A549 (cell line): ENCODE measurements around the gene RPL10. TPM values are rescaled to one million over a fixed set of nuclear protein-coding genes. Genes with fewer than 3 reads are reported as not detected.

Experiments used
- ATAC-seq, 2 experiments: fragments of 200-7000 bp in 1 of 2; fragments of >200 bp in 1 of 2; cut with Nextera tagmentation in 1 of 2; cut with Tn5 transposase in 1 of 2; 3 replicates each; pipeline versions ENCODE4 v1.8.0 to v1.9.1; 2018 to 2020; ENCODE audit warnings: mild to moderate bottlenecking in 1 of 2, moderate library complexity in 1 of 2
- CTCF ChIA-PET: fragments of 300-600 bp; sonication (Branson Sonifier 250); formaldehyde crosslinking; extraction: SDS; loops from one replicate; lab custom pipeline; 2021; ENCODE audit warnings: antibody characterized with exemption, inconsistent platforms; lab: Yijun Ruan, JAX
- POLR2A ChIA-PET: fragments of 350-600 bp; formaldehyde crosslinking; extraction: SDS; loops from one replicate; lab custom pipeline; 2021; ENCODE audit warnings: antibody characterized with exemption, inconsistent platforms; lab: Yijun Ruan, JAX
- DNase-seq, 2 experiments: peaks; one replicate each; pipeline versions ENCODE4 v3.0.0 to v3.0.0-alpha.2; 2011 to 2016; ENCODE audit warnings: low read depth in 1 of 2, low spot score in 1 of 2
- FAIRE-seq: peaks from 2 replicates; lab custom pipeline; 2011; peaks lifted over from hg19 to GRCh38; lab: Jason Lieb, UNC
- H3K27ac ChIP-seq, 2 experiments: fragments of >200 bp; sonication (Bioruptor Twin); formaldehyde crosslinking; 3 replicates each; pipeline ENCODE4 v1.5.1; 2016 to 2017
- H3K4me1 ChIP-seq: fragments of >200 bp; sonication (Bioruptor Twin); formaldehyde crosslinking; 3 replicates; pipeline ENCODE4 v1.6.1; 2016
- H3K4me2 ChIP-seq: fragments of >200 bp; sonication (Bioruptor Twin); formaldehyde crosslinking; 3 replicates; pipeline ENCODE4 v1.6.1; 2016
- H3K4me3 ChIP-seq: fragments of >200 bp; sonication (Bioruptor Twin); formaldehyde crosslinking; 3 replicates; pipeline ENCODE4 v1.5.1; 2016
- H3K9me3 ChIP-seq: fragments of >200 bp; sonication (Bioruptor Twin); formaldehyde crosslinking; 3 replicates; pipeline ENCODE4 v1.6.1; 2016
- EHF ChIP-seq: fragments of 250-450 bp; sonication (Bioruptor Pico); IDR thresholded peaks from 2 replicates; pipeline ENCODE4 v1.5.0; 2020; ENCODE audit warnings: mild to moderate bottlenecking
- JUN ChIP-seq, 2 experiments: fragments of >200 bp; sonication (Bioruptor Twin); formaldehyde crosslinking; IDR thresholded peaks; 2 replicates in 1 of 2; 3 replicates in 1 of 2; pipeline ENCODE4 v1.6.1; 2016 to 2017
- NFE2L2 ChIP-seq: fragments of 150-350 bp; conservative IDR thresholded peaks from 2 replicates; pipeline ENCODE4 v1.6.1; 2014; ENCODE audit warnings: low read length
- NR3C1 ChIP-seq: fragments of >200 bp; sonication (Bioruptor Twin); formaldehyde crosslinking; IDR thresholded peaks from 3 replicates; pipeline ENCODE4 v1.6.1; 2017
- PBX3 ChIP-seq: IDR thresholded peaks from 2 replicates; pipeline ENCODE4 v1.6.1; 2012
- PHF8 ChIP-seq: fragments of 200-600 bp; sonication (generic); IDR thresholded peaks from 2 replicates; pipeline ENCODE4 v1.6.1; 2016; ENCODE audit warnings: low read depth, mild to moderate bottlenecking, antibody characterized with exemption, moderate library complexity, borderline replicate concordance
- REST ChIP-seq: fragments of 200-600 bp; sonication (generic); IDR thresholded peaks from 2 replicates; pipeline ENCODE4 v1.6.1; 2016; ENCODE audit warnings: antibody characterized with exemption, mild to moderate bottlenecking, moderate library complexity
- RFX5 ChIP-seq: fragments of 450-650 bp; IDR thresholded peaks from 2 replicates; pipeline ENCODE4 v1.7.1; 2014; ENCODE audit warnings: antibody characterized with exemption, mild to moderate bottlenecking, moderate library complexity
- TFCP2L1 ChIP-seq: fragments of 250-450 bp; sonication (Bioruptor Pico); IDR thresholded peaks from 2 replicates; pipeline ENCODE4 v1.5.0; 2021; ENCODE audit warnings: mild to moderate bottlenecking
- WGBS: methylation state at CpG from one replicate; pipeline ENCODE4 v1.1.6; 2017; ENCODE audit errors: missing lambda C conversion rate; 5-methylcytosine and 5-hydroxymethylcytosine counted together
- polyA plus RNA-seq, 4 experiments: library from polyadenylated mRNA; depleted of rRNA in 3 of 4; stranded (reverse); fragments of >200 nt; fragmentation: RNase III in 1 of 4; extraction: RNeasy Plus Mini Kit Qiagen cat#74134 plus additional on column Dnase treatment in 1 of 4; gene quantifications; 2 replicates in 3 of 4; 3 replicates in 1 of 4; pipeline ENCODE4 v1.2.3, GENCODE V29; 2011 to 2017
- TF ChIP-seq, protein P1 (sequence below): fragments of >200 bp; sonication (Bioruptor Twin); formaldehyde crosslinking; IDR thresholded peaks from 3 replicates; pipeline ENCODE4 v1.6.1; 2016
- TF ChIP-seq, protein P2 (sequence below): fragments of 150-350 bp; IDR thresholded peaks from 2 replicates; pipeline ENCODE4 v1.6.1; 2014; ENCODE audit warnings: low read depth, mild to moderate bottlenecking, low read length

RPL10 gene
- polyA plus RNA-seq, 2 of the 4 experiments (the other 2 are of a cell fraction): 3,216 to 4,804 TPM

- H3K9me3 ChIP-seq: no peaks in the 10 kb centered on the region
- peak overlapping the region in 1 of 2 experiments; percentile 100; a peak in 2 of 6 replicates for H3K27ac ChIP-seq
- peak overlapping the region; percentile 93; the same call in 2 of the 3 replicates for H3K4me2 ChIP-seq
- FAIRE-seq (no peak), ATAC-seq (no peak), DNase-seq (no peak)
- TF ChIP-seq JUN (IDR thresholded peaks at IDR 0.05): no peak
- no peak for TF ChIP-seq EHF (CRISPR knock-in tag)
- no peak for TF ChIP-seq PHF8
- POLR2A ChIA-PET: no interaction called here
- CTCF ChIA-PET: interaction anchor here (0.9 to 2.6 kb wide), 4 partner anchors 8 to 17 kb away, joined by 3 to 14 read pairs (median 7); partner anchors contain the start of gene FLNA
- H3K4me1 ChIP-seq: peaks cover 63% of the 10 kb centered on the region
- no peak overlapping the region for H3K4me3 ChIP-seq
- 79% methylated on average over 12 of the region's 20 CpGs for WGBS
Observed at GRCh38 chrX:154365052-154365600, 33.1 kb upstream of the RPL10 start.

DNA sequence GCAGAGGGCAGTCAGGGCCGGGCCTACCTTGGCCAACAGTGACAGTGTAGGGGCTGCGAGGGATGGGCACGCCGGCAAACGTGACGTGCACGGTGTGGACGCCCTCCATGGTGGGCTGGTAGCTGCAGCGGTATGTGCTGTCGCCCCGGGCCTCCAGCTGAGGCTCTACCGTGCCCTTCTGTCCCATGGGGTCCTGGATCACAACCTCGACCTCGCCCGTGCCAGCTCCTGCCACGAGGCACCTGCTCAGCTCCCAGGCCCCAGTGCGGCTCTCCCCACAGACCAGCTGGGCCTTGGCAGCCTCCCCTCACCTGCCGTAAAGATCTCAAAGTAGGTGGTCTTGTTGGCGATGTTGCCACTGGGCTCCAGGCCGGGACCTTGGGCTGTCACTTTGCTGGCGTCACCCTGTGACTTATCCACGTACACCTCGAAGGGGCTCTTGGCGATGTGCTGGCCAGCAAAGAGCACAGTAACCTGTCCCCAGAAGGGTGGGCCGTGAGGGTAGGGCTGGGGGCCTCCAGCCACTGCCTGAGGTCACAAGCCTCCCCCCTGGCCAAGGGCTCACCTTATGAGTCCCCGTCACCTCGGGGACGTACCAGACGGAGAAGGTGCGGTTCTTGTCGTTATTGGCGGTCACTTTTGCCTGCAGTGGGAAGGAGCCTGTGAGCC is 32.0 kb upstream of the RPL10 start:
- ATAC-seq (no peak), DNase-seq (no peak), FAIRE-seq (no peak)
- Histone ChIP-seq H3K4me1 (peaks cover 57% of the 10 kb centered on the region), H3K4me2 (peak overlapping the region; percentile 93), H3K9me3 (no peaks in the 10 kb centered on the region), H3K4me3 (peak overlapping the region; percentile 20; the same call in 1 of the 3 replicates), H3K27ac (peak overlapping the region; percentile 98 to 100; a peak in 5 of 6 replicates)
- ChIA-PET POLR2A (interaction anchor here (1.0 kb wide), 1 partner anchor 31 kb away, joined by 3 read pairs; no protein-coding TSS in a partner anchor), CTCF (interaction anchor here (1.4 to 2.6 kb wide), 3 partner anchors 8 to 18 kb away, joined by 3 to 14 read pairs (median 9); partner anchors contain the start of gene FLNA)
- TF ChIP-seq REST: 0 out of 2 replicates have a peak, but pooled peaks have one; percentile 1
- no peak for TF ChIP-seq NR3C1
- WGBS: 92% methylated on average over 9 of the region's 32 CpGs

- FAIRE-seq: no peak
- ChIA-PET CTCF (interaction anchor here (1.4 to 2.6 kb wide), 2 partner anchors 10 to 19 kb away, joined by 3 to 9 read pairs; no protein-coding TSS in a partner anchor), POLR2A (interaction anchor here (1.0 kb wide), 1 partner anchor 31 kb away, joined by 3 read pairs; no protein-coding TSS in a partner anchor)
- Histone ChIP-seq H3K4me1 (peaks cover 56% of the 10 kb centered on the region), H3K9me3 (no peaks in the 10 kb centered on the region), H3K4me3 (peak overlapping the region; percentile 20; the same call in 1 of the 3 replicates), H3K4me2 (peak overlapping the region; percentile 93), H3K27ac (peak overlapping the region; percentile 98 to 100; a peak in 5 of 6 replicates)
- no peak for DNase-seq
- TF ChIP-seq NFE2L2: no peak
- TF ChIP-seq, protein P1, sequence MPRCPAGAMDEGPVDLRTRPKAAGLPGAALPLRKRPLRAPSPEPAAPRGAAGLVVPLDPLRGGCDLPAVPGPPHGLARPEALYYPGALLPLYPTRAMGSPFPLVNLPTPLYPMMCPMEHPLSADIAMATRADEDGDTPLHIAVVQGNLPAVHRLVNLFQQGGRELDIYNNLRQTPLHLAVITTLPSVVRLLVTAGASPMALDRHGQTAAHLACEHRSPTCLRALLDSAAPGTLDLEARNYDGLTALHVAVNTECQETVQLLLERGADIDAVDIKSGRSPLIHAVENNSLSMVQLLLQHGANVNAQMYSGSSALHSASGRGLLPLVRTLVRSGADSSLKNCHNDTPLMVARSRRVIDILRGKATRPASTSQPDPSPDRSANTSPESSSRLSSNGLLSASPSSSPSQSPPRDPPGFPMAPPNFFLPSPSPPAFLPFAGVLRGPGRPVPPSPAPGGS: no peak
- no peak for TF ChIP-seq RFX5
- TF ChIP-seq TFCP2L1 (CRISPR knock-in tag): no peak
- TF ChIP-seq EHF (CRISPR knock-in tag): no peak
- TF ChIP-seq, protein P2, sequence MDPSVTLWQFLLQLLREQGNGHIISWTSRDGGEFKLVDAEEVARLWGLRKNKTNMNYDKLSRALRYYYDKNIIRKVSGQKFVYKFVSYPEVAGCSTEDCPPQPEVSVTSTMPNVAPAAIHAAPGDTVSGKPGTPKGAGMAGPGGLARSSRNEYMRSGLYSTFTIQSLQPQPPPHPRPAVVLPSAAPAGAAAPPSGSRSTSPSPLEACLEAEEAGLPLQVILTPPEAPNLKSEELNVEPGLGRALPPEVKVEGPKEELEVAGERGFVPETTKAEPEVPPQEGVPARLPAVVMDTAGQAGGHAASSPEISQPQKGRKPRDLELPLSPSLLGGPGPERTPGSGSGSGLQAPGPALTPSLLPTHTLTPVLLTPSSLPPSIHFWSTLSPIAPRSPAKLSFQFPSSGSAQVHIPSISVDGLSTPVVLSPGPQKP: no peak
- no peak for TF ChIP-seq PBX3
- ATAC-seq: no peak
- WGBS: 85% methylated on average over 6 of the region's 11 CpGs
Observed at GRCh38 chrX:154366666-154367055, 31.5 kb upstream of the RPL10 start.
